SU-DHL-6 (cell line): ENCODE results near the gene MROH7.
"Not testable (repeated sequence)": the region's sequence is repeated elsewhere in the genome, so short reads cannot be mapped to it uniquely, and the experiment has no call there.

Source experiments
- H2AFZ ChIP-seq: fragments of 200-600 bp; sonication (generic); 2 replicates; pipeline ENCODE4 v1.6.1; 2014; ENCODE audit warnings: low read depth, mild to moderate bottlenecking, moderate library complexity, mixed read lengths, antibody characterized with exemption, low read length; ENCODE audit not compliant: severe bottlenecking
- H3F3A ChIP-seq: fragments of 200-600 bp; shearing (Covaris generic); 2 replicates; pipeline ENCODE4 v1.6.0; 2016; ENCODE audit warnings: antibody characterized with exemption, mild to moderate bottlenecking; ENCODE audit not compliant: insufficient read depth
- H3K27ac ChIP-seq: fragments of 200-600 bp; sonication (generic); 2 replicates; pipeline ENCODE4 v1.5.1; 2016; ENCODE audit warnings: low read depth, mild to moderate bottlenecking, low read length, moderate library complexity, mixed read lengths
- H3K27me3 ChIP-seq: fragments of 200-600 bp; sonication (generic), shearing (Covaris generic); 2 replicates; pipeline ENCODE4 v1.6.0; 2014; ENCODE audit warnings: mild to moderate bottlenecking, low read length
- H3K36me3 ChIP-seq: fragments of 200-600 bp; sonication (generic); 2 replicates; pipeline ENCODE4 v1.6.1; 2014; ENCODE audit warnings: mild to moderate bottlenecking, low read length, mixed read lengths
- H3K4me2 ChIP-seq: fragments of 300-600, 200-600 bp; shearing (Covaris generic), sonication (generic); 2 replicates; pipeline ENCODE4 v1.6.0; 2014; ENCODE audit warnings: low read length, low read depth, mild to moderate bottlenecking; ENCODE audit not compliant: poor library complexity, severe bottlenecking
- H3K4me3 ChIP-seq: fragments of 200-600 bp; sonication (generic); 2 replicates; pipeline ENCODE4 v1.5.1; 2014; ENCODE audit warnings: antibody characterized with exemption, low read length, mild to moderate bottlenecking, mixed read lengths; ENCODE audit not compliant: insufficient read depth, poor library complexity, severe bottlenecking
- H3K79me2 ChIP-seq: fragments of 200-600 bp; sonication (generic); 2 replicates; pipeline ENCODE4 v1.6.1; 2014; ENCODE audit warnings: mild to moderate bottlenecking, low read length, moderate library complexity; ENCODE audit not compliant: insufficient read depth
- H3K9ac ChIP-seq: fragments of 200-600 bp; sonication (generic); 2 replicates; pipeline ENCODE4 v1.7.0; 2014; ENCODE audit warnings: mild to moderate bottlenecking, low read length
- H3K9me2 ChIP-seq: fragments of 200-600 bp; sonication (generic); replicated peaks from 2 replicates; pipeline ENCODE4 v1.6.1; 2014; ENCODE audit warnings: low read length; ENCODE audit not compliant: insufficient read depth
- H3K9me3 ChIP-seq: fragments of 200-600 bp; sonication (generic); 2 replicates; pipeline ENCODE4 v1.6.1; 2014; ENCODE audit warnings: low read length, mixed read lengths; ENCODE audit not compliant: insufficient read depth
- H4K20me1 ChIP-seq: fragments of 200-600 bp; sonication (generic); 2 replicates; pipeline ENCODE4 v1.6.1; 2014; ENCODE audit warnings: low read depth, mild to moderate bottlenecking, antibody characterized with exemption, low read length, moderate library complexity, mixed read lengths
- CTCF ChIP-seq: fragments of 200-600 bp; sonication (generic); IDR thresholded peaks from one replicate; pipeline ENCODE4 v1.5.1; 2017; ENCODE audit warnings: antibody characterized with exemption, mild to moderate bottlenecking, low read length, moderate library complexity; ENCODE audit not compliant: insufficient read depth, poor library complexity, severe bottlenecking
- EZH2phosphoT487 ChIP-seq: fragments of 200-600 bp; sonication (generic), shearing (Covaris generic); conservative IDR thresholded peaks from 2 replicates; pipeline ENCODE4 v1.6.1; 2018; ENCODE audit warnings: mild to moderate bottlenecking, antibody characterized with exemption, low read length, moderate library complexity, mixed read lengths

MROH7 gene

GRCh38 chr1:54627196-54627595 is 14.4 kb upstream of the MROH7 start:
- no peak overlapping the region for H3K4me3 ChIP-seq
- no peak overlapping the region for H3K4me2 ChIP-seq
- no peak overlapping the region for H2AFZ ChIP-seq
- H4K20me1 ChIP-seq, result no peaks in the 10 kb centered on the region
- no peaks in the 10 kb centered on the region for H3K9me2 ChIP-seq
- H3F3A ChIP-seq, result no peaks in the 10 kb centered on the region
- H3K36me3 ChIP-seq, result no peaks in the 10 kb centered on the region
- no peaks in the 10 kb centered on the region for H3K79me2 ChIP-seq
- H3K27ac ChIP-seq, result no peak overlapping the region
- no peaks in the 10 kb centered on the region for H3K9me3 ChIP-seq
- H3K9ac ChIP-seq, result no peak overlapping the region
- no peaks in the 10 kb centered on the region for H3K27me3 ChIP-seq
- no peak for TF ChIP-seq CTCF
- TF ChIP-seq EZH2phosphoT487, result no peak

GRCh38 chr1:54635804-54636203 is 5.8 kb upstream of the MROH7 start:
- not testable (repeated sequence) for H3K36me3 ChIP-seq, H4K20me1 ChIP-seq, H3K9me2 ChIP-seq, H3K27me3 ChIP-seq, H3K79me2 ChIP-seq, H3K4me2 ChIP-seq, H3K27ac ChIP-seq, H2AFZ ChIP-seq, H3K9ac ChIP-seq, H3F3A ChIP-seq, H3K4me3 ChIP-seq, H3K9me3 ChIP-seq

- not testable (repeated sequence) for H3K4me3 ChIP-seq, H3K9ac ChIP-seq, H3K27ac ChIP-seq, H3K9me2 ChIP-seq, H4K20me1 ChIP-seq, H3K4me2 ChIP-seq, H3K9me3 ChIP-seq, H2AFZ ChIP-seq, H3K36me3 ChIP-seq, H3F3A ChIP-seq, H3K27me3 ChIP-seq, H3K79me2 ChIP-seq
Observed at GRCh38 chr1:54636461-54637446, 4.8 kb upstream of the MROH7 start.

GRCh38 chr1:54640361-54640760 is 1.2 kb upstream of the MROH7 start:
- no peak overlapping the region for H3K9ac ChIP-seq
- no peak overlapping the region for H3K4me2 ChIP-seq
- peaks cover 5% of the 10 kb centered on the region; the same call in 1 of the 2 replicates for H3K9me3 ChIP-seq
- H3K27me3 ChIP-seq, result no peaks in the 10 kb centered on the region; the same call in 1 of the 2 replicates
- H2AFZ ChIP-seq, result no peak overlapping the region
- no peaks in the 10 kb centered on the region for H3K79me2 ChIP-seq
- no peaks in the 10 kb centered on the region for H4K20me1 ChIP-seq
- H3K4me3 ChIP-seq, result no peak overlapping the region
- H3K36me3 ChIP-seq, result no peaks in the 10 kb centered on the region
- no peaks in the 10 kb centered on the region for H3F3A ChIP-seq
- TF ChIP-seq EZH2phosphoT487, result no peak
- TF ChIP-seq CTCF, result no peak
- no peaks in the 10 kb centered on the region for H3K9me2 ChIP-seq
- H3K27ac ChIP-seq, result no peak overlapping the region
